Upper lobe of left lung (tissue), 4 donors: ENCODE data around the gene APBB1IP.

ENCODE experiments used
- CTCF ChIP-seq, 6 experiments: fragments of 450-650 bp in 4 of 6; fragments of 200-600 bp in 2 of 6; sonication (generic) in 2 of 6; IDR thresholded peaks; one replicate each; pipeline ENCODE4 v1.5.1; 2016 to 2019; ENCODE audit warnings: antibody characterized with exemption in 6 of 6
- EP300 ChIP-seq, 4 donors: sonication (generic); formaldehyde crosslinking; IDR thresholded peaks; one replicate each; pipeline ENCODE4 v1.5.1; 2017; ENCODE audit warnings: antibody characterized with exemption in 4 of 4, control low read depth in 2 of 4
- POLR2A ChIP-seq, 4 donors: fragments of 450-650 bp; IDR thresholded peaks; one replicate each; pipeline ENCODE4 v1.5.1; 2016 to 2017; ENCODE audit warnings: antibody characterized with exemption in 4 of 4, mild to moderate bottlenecking in 2 of 4
- POLR2AphosphoS5 ChIP-seq, 2 donors: sonication (generic); formaldehyde crosslinking; IDR thresholded peaks; one replicate each; pipeline ENCODE4 v1.5.1; 2017; ENCODE audit warnings: antibody characterized with exemption in 2 of 2

GRCh38 chr10:26612151-26612915, 174.2 kb downstream of the APBB1IP start:
- TF ChIP-seq CTCF (IDR thresholded peaks at IDR 0.05) = no peak
- no peak for TF ChIP-seq POLR2AphosphoS5 (IDR thresholded peaks at IDR 0.05)
- TF ChIP-seq POLR2A (IDR thresholded peaks at IDR 0.05) = no peak
- no peak for TF ChIP-seq EP300 (IDR thresholded peaks at IDR 0.05)
